Measurements from ENCODE around the gene CD200R1. TPM values are rescaled to one million over a fixed set of nuclear protein-coding genes. Genes with fewer than 3 reads are reported as not detected.
"Not testable (repeated sequence)": the region's sequence is repeated elsewhere in the genome, so short reads cannot be mapped to it uniquely, and the experiment has no call there.

CD200R1 gene
- total and polyA plus RNA-seq, 7 experiments from 2014 or later = 11.2 to 22.9 (median 18.8) TPM

GRCh38 chr3:112930771-112931170 is 44.1 kb downstream of the CD200R1 start:
- peaks cover 6 to 12% of the 10 kb centered on the region in 2 donors for H3K4me1 ChIP-seq (ENCODE audit: control insufficient read depth in 2 of 2, insufficient read depth in 2 of 2, low read length in 2 of 2)
- POLR2A ChIA-PET = no interaction called here
- peaks cover 0 to 21% (median 0%) of the 10 kb centered on the region in 3 experiments for H3K36me3 ChIP-seq (ENCODE audit: control insufficient read depth in 2 of 3, insufficient read depth in 3 of 3, low read length in 3 of 3)
- H3K4me3 Mint-ChIP-seq = no peak overlapping the region
- H3K4me1 Mint-ChIP-seq = peaks cover 8 to 74% (median 44%) of the 10 kb centered on the region in 7 donors
- peaks cover 4 to 60% (median 48%) of the 10 kb centered on the region in 5 donors for H3K36me3 Mint-ChIP-seq
- no peaks in the 10 kb centered on the region for H3K27me3 Mint-ChIP-seq
- no peak overlapping the region for H3K4me3 ChIP-seq (ENCODE audit: low read length)
- intact Hi-C loops (cut with micrococcal nuclease) = loop anchor here in 1 of 2 donors (2.0 kb wide), 1 partner anchor 42 kb away; no protein-coding TSS in a partner anchor
- H3K9me3 ChIP-seq (ENCODE audit: control insufficient read depth in 2 of 3, low read length in 3 of 3) = peaks cover 0 to 5% (median 0%) of the 10 kb centered on the region in 3 experiments
- no peak overlapping the region for H3K27ac ChIP-seq (ENCODE audit: low read depth, low read length)
- peak overlapping the region in 2 of 9 donors; percentile 6 to 38 for H3K27ac Mint-ChIP-seq
- ATAC-seq = no peak
- peaks cover 0 to 18% (median 7%) of the 10 kb centered on the region in 11 donors for H3K9me3 Mint-ChIP-seq
- no peaks in the 10 kb centered on the region for H3K27me3 ChIP-seq (ENCODE audit: control insufficient read depth in 2 of 2, insufficient read depth in 2 of 2, low read length in 2 of 2)
- DNase-seq = no peak
- CTCF ChIA-PET = no interaction called here

GRCh38 chr3:112925969-112926368 is 48.9 kb downstream of the CD200R1 start:
- no peak overlapping the region for H3K27ac ChIP-seq (ENCODE audit: low read depth, low read length)
- POLR2A ChIA-PET = no interaction called here
- DNase-seq = no peak

GRCh38 chr3:112925560-112925959 is 49.3 kb downstream of the CD200R1 start:
- POLR2A ChIA-PET = no interaction called here
- Mint-ChIP-seq H3K27me3 (no peaks in the 10 kb centered on the region), H3K36me3 (peaks cover 12 to 68% (median 37%) of the 10 kb centered on the region in 5 donors), H3K9me3 (peaks cover 0 to 2% (median 0%) of the 10 kb centered on the region in 11 donors), H3K4me1 (peaks cover 0 to 31% (median 14%) of the 10 kb centered on the region in 7 donors), H3K4me3 (no peak overlapping the region), H3K27ac (peak overlapping the region in 4 of 9 donors; percentile 2 to 79 (median 74))
- Histone ChIP-seq H3K4me3 (ENCODE audit: low read length) (no peak overlapping the region), H3K4me1 (ENCODE audit: control insufficient read depth in 2 of 2, insufficient read depth in 2 of 2, low read length in 2 of 2) (no peaks in the 10 kb centered on the region), H3K9me3 (ENCODE audit: control insufficient read depth in 2 of 3, low read length in 3 of 3) (no peaks in the 10 kb centered on the region), H3K27ac (ENCODE audit: low read depth, low read length) (no peak overlapping the region), H3K27me3 (ENCODE audit: control insufficient read depth in 2 of 2, insufficient read depth in 2 of 2, low read length in 2 of 2) (no peaks in the 10 kb centered on the region), H3K36me3 (ENCODE audit: control insufficient read depth in 2 of 3, insufficient read depth in 3 of 3, low read length in 3 of 3) (peaks cover 0 to 18% (median 6%) of the 10 kb centered on the region in 3 experiments)
- CTCF ChIA-PET = no interaction called here
- no peak for ATAC-seq
- intact Hi-C loops (cut with micrococcal nuclease) = no loop called here
- DNase-seq = no peak

More at GRCh38 chr3:112925969-112926368, 48.9 kb downstream of the CD200R1 start:
- Histone ChIP-seq H3K4me1 (ENCODE audit: control insufficient read depth in 2 of 2, insufficient read depth in 2 of 2, low read length in 2 of 2) (no peaks in the 10 kb centered on the region), H3K4me3 (ENCODE audit: low read length) (no peak overlapping the region), H3K27me3 (ENCODE audit: control insufficient read depth in 2 of 2, insufficient read depth in 2 of 2, low read length in 2 of 2) (no peaks in the 10 kb centered on the region), H3K9me3 (ENCODE audit: control insufficient read depth in 2 of 3, low read length in 3 of 3) (no peaks in the 10 kb centered on the region), H3K36me3 (ENCODE audit: control insufficient read depth in 2 of 3, insufficient read depth in 3 of 3, low read length in 3 of 3) (peaks cover 0 to 21% (median 6%) of the 10 kb centered on the region in 3 experiments)
- Mint-ChIP-seq H3K4me1 (peaks cover 0 to 35% (median 14%) of the 10 kb centered on the region in 7 donors), H3K27me3 (no peaks in the 10 kb centered on the region), H3K36me3 (peaks cover 12 to 67% (median 38%) of the 10 kb centered on the region in 5 donors), H3K9me3 (peaks cover 0 to 2% (median 0%) of the 10 kb centered on the region in 11 donors), H3K4me3 (no peak overlapping the region), H3K27ac (peak overlapping the region in 5 of 9 donors; percentile 20 to 79 (median 68))
- intact Hi-C loops (cut with micrococcal nuclease) = no loop called here
- CTCF ChIA-PET = no interaction called here
- no peak for ATAC-seq

- H3K27me3 ChIP-seq (ENCODE audit: control insufficient read depth in 2 of 2, insufficient read depth in 2 of 2, low read length in 2 of 2); H3K27ac ChIP-seq (ENCODE audit: low read depth, low read length); H3K4me3 ChIP-seq (ENCODE audit: low read length); POLR2A ChIA-PET; H3K4me1 Mint-ChIP-seq; H3K4me3 Mint-ChIP-seq; H3K36me3 ChIP-seq (ENCODE audit: control insufficient read depth in 2 of 3, insufficient read depth in 3 of 3, low read length in 3 of 3); CTCF ChIA-PET; intact Hi-C loops (cut with micrococcal nuclease); H3K27me3 Mint-ChIP-seq; H3K4me1 ChIP-seq (ENCODE audit: control insufficient read depth in 2 of 2, insufficient read depth in 2 of 2, low read length in 2 of 2); ATAC-seq; H3K9me3 ChIP-seq (ENCODE audit: control insufficient read depth in 2 of 3, low read length in 3 of 3); DNase-seq: not testable (repeated sequence)
- Mint-ChIP-seq H3K9me3 (peaks cover 4 to 42% (median 26%) of the 10 kb centered on the region in 11 donors), H3K36me3 (peaks cover 41 to 72% (median 53%) of the 10 kb centered on the region in 5 donors), H3K27ac (peak overlapping the region in 2 of 9 donors; percentile 31 to 52)
These were observed 55.4 kb downstream of the CD200R1 start for GRCh38 chr3:112919541-112919940.

GRCh38 chr3:112908252-112908651 is 66.7 kb downstream of the CD200R1 start:
- ChIA-PET CTCF (interaction anchor here (0.6 kb wide), 1 partner anchor 131 kb away, joined by 4 read pairs; no protein-coding TSS in a partner anchor), POLR2A (interaction anchor here (0.6 kb wide), 2 partner anchors 58 to 103 kb away, joined by 3 read pairs; no protein-coding TSS in a partner anchor)
- DNase-seq (peak in 2 of 9 donors; percentile 1), ATAC-seq (peak; percentile 44)
- no peaks in the 10 kb centered on the region for H3K27me3 ChIP-seq (ENCODE audit: control insufficient read depth in 2 of 2, insufficient read depth in 2 of 2, low read length in 2 of 2)
- peaks cover 0 to 5% of the 10 kb centered on the region in 2 donors for H3K4me1 ChIP-seq (ENCODE audit: control insufficient read depth in 2 of 2, insufficient read depth in 2 of 2, low read length in 2 of 2)
- Mint-ChIP-seq H3K27ac (peak overlapping the region in 1 of 9 donors; percentile 19), H3K9me3 (peaks cover 0 to 34% (median 15%) of the 10 kb centered on the region in 11 donors), H3K4me1 (peaks cover 7 to 37% (median 20%) of the 10 kb centered on the region in 7 donors), H3K4me3 (peak overlapping the region in 1 of 10 donors; percentile 27), H3K27me3 (no peaks in the 10 kb centered on the region), H3K36me3 (peaks cover 21 to 32% (median 29%) of the 10 kb centered on the region in 5 donors)
- H3K4me3 ChIP-seq (ENCODE audit: low read length) = no peak overlapping the region
- H3K9me3 ChIP-seq (ENCODE audit: control insufficient read depth in 2 of 3, low read length in 3 of 3) = no peaks in the 10 kb centered on the region
- intact Hi-C loops (cut with micrococcal nuclease) = loop anchor here in 1 of 2 donors (5.0 kb wide), 2 partner anchors 39 to 171 kb away; no protein-coding TSS in a partner anchor
- H3K36me3 ChIP-seq (ENCODE audit: control insufficient read depth in 2 of 3, insufficient read depth in 3 of 3, low read length in 3 of 3) = no peaks in the 10 kb centered on the region
- H3K27ac ChIP-seq (ENCODE audit: low read depth, low read length) = no peak overlapping the region

- CTCF ChIA-PET = no interaction called here
- intact Hi-C loops (cut with micrococcal nuclease) = loop anchor here in 1 of 2 donors (5.0 kb wide), 2 partner anchors 43 to 167 kb away; no protein-coding TSS in a partner anchor
- H3K27me3 Mint-ChIP-seq = no peaks in the 10 kb centered on the region
- H3K36me3 Mint-ChIP-seq = peaks cover under 1 to 11% (median 4%) of the 10 kb centered on the region in 5 donors
- Histone ChIP-seq H3K27me3 (ENCODE audit: control insufficient read depth in 2 of 2, insufficient read depth in 2 of 2, low read length in 2 of 2) (no peaks in the 10 kb centered on the region), H3K9me3 (ENCODE audit: control insufficient read depth in 2 of 3, low read length in 3 of 3) (no peaks in the 10 kb centered on the region), H3K27ac (ENCODE audit: low read depth, low read length) (no peak overlapping the region), H3K4me3 (ENCODE audit: low read length) (no peak overlapping the region), H3K4me1 (ENCODE audit: control insufficient read depth in 2 of 2, insufficient read depth in 2 of 2, low read length in 2 of 2) (peaks cover 0 to 5% of the 10 kb centered on the region in 2 donors), H3K36me3 (ENCODE audit: control insufficient read depth in 2 of 3, insufficient read depth in 3 of 3, low read length in 3 of 3) (no peaks in the 10 kb centered on the region)
- DNase-seq = no peak
- ATAC-seq = no peak
- peaks cover 6 to 28% (median 14%) of the 10 kb centered on the region in 7 donors for H3K4me1 Mint-ChIP-seq
- peaks cover 0 to 23% (median 11%) of the 10 kb centered on the region in 11 donors for H3K9me3 Mint-ChIP-seq
- POLR2A ChIA-PET = no interaction called here
- no peak overlapping the region for H3K4me3 Mint-ChIP-seq
- H3K27ac Mint-ChIP-seq = no peak overlapping the region
These were observed 70.1 kb downstream of the CD200R1 start for GRCh38 chr3:112904786-112905185.

All from naive thymus-derived CD4-positive, alpha-beta T cell (primary cell).